HL-60 (cell line): Measurements from ENCODE around the gene PRRX2.
"Not testable (repeated sequence)": the region's sequence is repeated elsewhere in the genome, so short reads cannot be mapped to it uniquely, and the experiment has no call there.

Experiments
- DNase-seq, 2 experiments: peaks; one replicate each; pipeline ENCODE4 v3.0.0-alpha.2; 2010 to 2020; ENCODE audit warnings: low read depth in 1 of 2, low spot score in 1 of 2
- H3K27ac ChIP-seq: fragments of 250-450 bp; sonication (Bioruptor Pico); replicated peaks from 2 replicates; pipeline ENCODE4 v1.5.1; 2020; ENCODE audit warnings: mild to moderate bottlenecking, moderate library complexity
- H3K27me3 ChIP-seq: fragments of 250-450 bp; sonication (Bioruptor Pico); 2 replicates; pipeline ENCODE4 v1.5.1; 2021; ENCODE audit warnings: mild to moderate bottlenecking, moderate library complexity; ENCODE audit not compliant: insufficient read depth, poor library complexity, severe bottlenecking
- H3K4me3 ChIP-seq: replicated peaks from 2 replicates; pipeline ENCODE4 v1.5.1; 2011; ENCODE audit warnings: mild to moderate bottlenecking, control low read depth, low read length; ENCODE audit not compliant: insufficient read depth
- CTCF ChIP-seq: IDR thresholded peaks from one replicate; pipeline ENCODE4 v1.5.1; 2011; ENCODE audit warnings: low read length, control low read depth, inconsistent platforms; ENCODE audit not compliant: insufficient read depth
- GABPA ChIP-seq: IDR thresholded peaks from 2 replicates; pipeline ENCODE4 v1.6.1; 2012; ENCODE audit warnings: low read depth
- POLR2AphosphoS5 ChIP-seq: IDR thresholded peaks from 2 replicates; pipeline ENCODE4 v1.6.1; 2012; ENCODE audit warnings: low read depth
- SPI1 ChIP-seq: IDR thresholded peaks from 2 replicates; pipeline ENCODE4 v1.6.1; 2012; ENCODE audit warnings: low read depth, mild to moderate bottlenecking, borderline replicate concordance
- TF ChIP-seq, protein P1 (sequence below): IDR thresholded peaks from 2 replicates; pipeline ENCODE4 v1.6.1; 2012; ENCODE audit warnings: low read depth; ENCODE audit not compliant: insufficient replicate concordance

The PRRX2 gene

GRCh38 chr9:129633848-129634247 is 31.6 kb upstream of the PRRX2 start:
- Histone ChIP-seq H3K27ac (no peak overlapping the region), H3K4me3 (no peak overlapping the region), H3K27me3 (no peaks in the 10 kb centered on the region)
- no peak for DNase-seq
- TF ChIP-seq GABPA, result no peak
- TF ChIP-seq, protein P1, sequence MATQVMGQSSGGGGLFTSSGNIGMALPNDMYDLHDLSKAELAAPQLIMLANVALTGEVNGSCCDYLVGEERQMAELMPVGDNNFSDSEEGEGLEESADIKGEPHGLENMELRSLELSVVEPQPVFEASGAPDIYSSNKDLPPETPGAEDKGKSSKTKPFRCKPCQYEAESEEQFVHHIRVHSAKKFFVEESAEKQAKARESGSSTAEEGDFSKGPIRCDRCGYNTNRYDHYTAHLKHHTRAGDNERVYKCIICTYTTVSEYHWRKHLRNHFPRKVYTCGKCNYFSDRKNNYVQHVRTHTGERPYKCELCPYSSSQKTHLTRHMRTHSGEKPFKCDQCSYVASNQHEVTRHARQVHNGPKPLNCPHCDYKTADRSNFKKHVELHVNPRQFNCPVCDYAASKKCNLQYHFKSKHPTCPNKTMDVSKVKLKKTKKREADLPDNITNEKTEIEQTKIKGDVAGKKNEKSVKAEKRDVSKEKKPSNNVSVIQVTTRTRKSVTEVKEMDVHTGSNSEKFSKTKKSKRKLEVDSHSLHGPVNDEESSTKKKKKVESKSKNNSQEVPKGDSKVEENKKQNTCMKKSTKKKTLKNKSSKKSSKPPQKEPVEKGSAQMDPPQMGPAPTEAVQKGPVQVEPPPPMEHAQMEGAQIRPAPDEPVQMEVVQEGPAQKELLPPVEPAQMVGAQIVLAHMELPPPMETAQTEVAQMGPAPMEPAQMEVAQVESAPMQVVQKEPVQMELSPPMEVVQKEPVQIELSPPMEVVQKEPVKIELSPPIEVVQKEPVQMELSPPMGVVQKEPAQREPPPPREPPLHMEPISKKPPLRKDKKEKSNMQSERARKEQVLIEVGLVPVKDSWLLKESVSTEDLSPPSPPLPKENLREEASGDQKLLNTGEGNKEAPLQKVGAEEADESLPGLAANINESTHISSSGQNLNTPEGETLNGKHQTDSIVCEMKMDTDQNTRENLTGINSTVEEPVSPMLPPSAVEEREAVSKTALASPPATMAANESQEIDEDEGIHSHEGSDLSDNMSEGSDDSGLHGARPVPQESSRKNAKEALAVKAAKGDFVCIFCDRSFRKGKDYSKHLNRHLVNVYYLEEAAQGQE, result no peak
- no peak for TF ChIP-seq SPI1
- TF ChIP-seq POLR2AphosphoS5, result no peak

DNA sequence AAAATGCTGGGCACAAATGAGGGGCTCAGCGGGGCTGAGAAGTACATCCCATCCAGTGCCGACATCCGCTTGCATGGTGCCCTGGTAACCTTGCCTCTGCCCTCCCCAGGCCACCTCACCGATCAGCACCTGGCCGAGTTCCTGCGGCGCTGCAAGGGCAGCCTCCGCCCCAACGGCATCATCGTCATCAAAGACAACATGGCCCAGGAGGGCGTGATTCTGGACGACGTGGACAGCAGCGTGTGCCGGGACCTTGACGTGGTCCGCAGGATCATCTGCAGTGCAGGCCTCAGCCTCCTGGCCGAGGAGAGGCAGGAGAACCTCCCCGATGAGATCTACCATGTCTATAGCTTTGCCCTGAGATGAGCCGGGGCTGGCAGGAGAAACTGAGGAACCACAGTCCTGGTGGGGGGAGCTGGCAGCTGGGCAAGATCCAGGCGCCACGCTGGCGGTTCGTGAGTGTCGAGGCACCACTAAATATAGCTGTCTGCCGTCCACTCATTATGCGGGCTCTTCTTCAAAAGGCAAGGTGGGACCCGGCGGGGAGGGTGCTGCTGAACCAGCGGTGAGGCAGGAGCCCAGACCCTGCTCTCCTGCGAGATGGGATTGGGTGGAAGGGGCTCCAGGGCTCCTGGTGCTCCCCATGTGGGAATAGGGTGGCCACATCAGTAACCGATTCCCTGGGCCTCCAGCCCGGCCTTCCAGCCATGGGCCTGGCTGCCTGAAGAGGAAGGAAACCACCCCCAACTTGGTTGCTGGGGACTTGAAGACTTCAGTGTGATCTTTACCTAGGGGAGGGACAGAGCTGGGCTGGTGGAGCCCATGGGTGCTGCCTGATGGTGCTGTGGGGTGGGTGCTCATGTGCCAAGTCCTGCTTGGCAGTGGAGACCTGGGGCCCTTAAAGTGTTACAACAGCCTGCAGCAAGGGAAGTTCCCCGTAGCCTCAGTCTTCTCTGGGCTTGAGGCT is 30.1 kb upstream of the PRRX2 start:
- H3K27ac ChIP-seq, result peak overlapping the region; percentile 50
- peak in 1 of 2 experiments; percentile 37 for DNase-seq
- TF ChIP-seq GABPA (no peak), POLR2AphosphoS5 (peak; percentile 21; the same call in 1 of the 2 replicates)
- H3K27me3 ChIP-seq, result no peaks in the 10 kb centered on the region
- no peak overlapping the region for H3K4me3 ChIP-seq

DNA sequence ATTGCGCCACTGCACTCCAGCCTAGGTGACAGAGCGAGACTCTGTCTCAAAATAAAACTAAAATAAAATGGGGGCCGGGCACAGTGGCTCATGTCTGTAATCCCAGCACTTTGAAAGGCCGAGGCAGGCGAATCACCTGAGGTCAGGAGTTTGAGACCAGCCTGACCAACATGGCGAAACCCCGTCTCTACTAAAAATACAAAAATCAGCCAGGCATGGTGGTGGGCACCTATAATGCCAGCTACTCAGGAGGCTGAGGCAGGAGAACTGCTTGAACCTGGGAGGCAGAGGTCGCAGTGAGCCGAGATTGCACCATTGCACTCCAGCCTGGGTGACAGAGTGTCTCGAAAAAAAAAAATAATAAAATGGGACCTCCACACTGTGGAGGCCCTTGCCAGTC is 29.1 kb upstream of the PRRX2 start:
- H3K27ac ChIP-seq, result peak overlapping the region; percentile 50
- H3K27me3 ChIP-seq, H3K4me3 ChIP-seq: not testable (repeated sequence)

GRCh38 chr9:129637102-129637501 is 28.3 kb upstream of the PRRX2 start:
- peak; percentile 78 for TF ChIP-seq POLR2AphosphoS5
- TF ChIP-seq GABPA, result no peak
- H3K27me3 ChIP-seq, result no peaks in the 10 kb centered on the region
- no peak overlapping the region for H3K4me3 ChIP-seq
- H3K27ac ChIP-seq, result peak overlapping the region; percentile 50
- peak in 1 of 2 experiments; percentile 74 for DNase-seq

More for the DNA sequence above, 29.1 kb upstream of the PRRX2 start:
- not testable (repeated sequence) for DNase-seq

DNA sequence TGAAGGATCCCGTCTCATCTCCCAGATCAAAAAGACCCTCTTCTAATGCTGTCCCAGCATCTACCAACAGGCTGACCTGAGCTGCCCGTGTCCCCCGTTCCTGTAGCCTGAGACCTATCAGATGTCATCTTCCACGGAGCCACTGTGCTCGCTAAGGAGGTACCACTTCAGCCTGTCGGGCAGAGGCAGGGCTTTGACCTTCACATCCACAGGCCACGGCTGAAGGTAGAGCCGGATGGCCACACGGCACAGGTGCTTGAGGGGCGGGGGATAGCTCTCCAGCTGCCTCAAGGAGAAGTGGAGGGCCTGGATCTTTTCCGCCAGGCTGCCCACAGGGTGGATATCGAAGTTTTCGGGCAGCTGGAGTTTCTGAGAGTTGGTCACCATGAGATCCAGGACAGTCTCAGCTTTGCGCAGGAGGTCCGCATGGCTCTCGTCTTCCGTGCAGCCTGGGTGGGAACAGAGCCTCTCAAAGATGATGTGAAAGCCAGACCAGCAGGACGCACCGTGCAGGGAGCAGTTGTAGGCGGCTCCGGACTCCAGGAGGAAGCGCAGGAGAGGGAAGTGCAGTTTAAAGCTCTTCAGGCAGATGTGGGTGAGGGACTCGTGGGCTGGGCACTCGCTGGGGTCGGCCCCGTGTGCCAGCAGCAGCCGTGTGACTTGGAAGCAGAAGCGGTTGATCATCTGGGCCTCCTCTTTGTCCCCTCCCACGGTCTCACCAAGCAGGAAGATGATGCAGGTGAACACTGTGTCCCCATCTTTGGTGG is 27.6 kb upstream of the PRRX2 start:
- Histone ChIP-seq H3K27ac (no peak overlapping the region; the same call in 1 of the 2 replicates), H3K4me3 (no peak overlapping the region), H3K27me3 (no peaks in the 10 kb centered on the region)
- peak in 1 of 2 experiments; percentile 51 for DNase-seq
- TF ChIP-seq POLR2AphosphoS5 (0 out of 2 replicates have a peak, but pooled peaks have one; percentile 15), SPI1 (peak; percentile 56; the same call in 1 of the 2 replicates), GABPA (no peak), CTCF (no peak)
- TF ChIP-seq, protein P1, result no peak
